ENCODE results near the gene DLK2.
"Not testable (repeated sequence)": the region's sequence is repeated elsewhere in the genome, so short reads cannot be mapped to it uniquely, and the experiment has no call there.

GRCh38 chr6:43415275-43415674 is 40.1 kb downstream of the DLK2 start:
- TF ChIP-seq, protein P1, sequence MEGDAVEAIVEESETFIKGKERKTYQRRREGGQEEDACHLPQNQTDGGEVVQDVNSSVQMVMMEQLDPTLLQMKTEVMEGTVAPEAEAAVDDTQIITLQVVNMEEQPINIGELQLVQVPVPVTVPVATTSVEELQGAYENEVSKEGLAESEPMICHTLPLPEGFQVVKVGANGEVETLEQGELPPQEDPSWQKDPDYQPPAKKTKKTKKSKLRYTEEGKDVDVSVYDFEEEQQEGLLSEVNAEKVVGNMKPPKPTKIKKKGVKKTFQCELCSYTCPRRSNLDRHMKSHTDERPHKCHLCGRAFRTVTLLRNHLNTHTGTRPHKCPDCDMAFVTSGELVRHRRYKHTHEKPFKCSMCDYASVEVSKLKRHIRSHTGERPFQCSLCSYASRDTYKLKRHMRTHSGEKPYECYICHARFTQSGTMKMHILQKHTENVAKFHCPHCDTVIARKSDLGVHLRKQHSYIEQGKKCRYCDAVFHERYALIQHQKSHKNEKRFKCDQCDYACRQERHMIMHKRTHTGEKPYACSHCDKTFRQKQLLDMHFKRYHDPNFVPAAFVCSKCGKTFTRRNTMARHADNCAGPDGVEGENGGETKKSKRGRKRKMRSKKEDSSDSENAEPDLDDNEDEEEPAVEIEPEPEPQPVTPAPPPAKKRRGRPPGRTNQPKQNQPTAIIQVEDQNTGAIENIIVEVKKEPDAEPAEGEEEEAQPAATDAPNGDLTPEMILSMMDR (IDR thresholded peaks at IDR 0.05; ENCODE audit: insufficient read depth, low read length, poor library complexity, severe bottlenecking): not testable (repeated sequence)
- TF ChIP-seq EZH2phosphoT487 (conservative IDR thresholded peaks at IDR 0.05; ENCODE audit: low read length): not testable (repeated sequence)
